Fibroblast of lung (primary cell): ENCODE measurements around the gene PRDM11.

Experiments used
- CTCF ChIP-seq, 2 donors: IDR thresholded peaks in 1 of 2; conservative IDR thresholded peaks in 1 of 2; 1 replicate in 1 of 2; 2 replicates in 1 of 2; pipeline ENCODE4 v1.5.1; 2011 to 2012; ENCODE audit warnings: low read length in 2 of 2, control low read depth in 1 of 2, inconsistent platforms in 1 of 2, low read depth in 1 of 2, mild to moderate bottlenecking in 1 of 2
- EZH2 ChIP-seq: IDR thresholded peaks from 2 replicates; pipeline ENCODE4 v1.5.1; 2012; ENCODE audit warnings: low read length, control low read depth, mild to moderate bottlenecking; ENCODE audit errors: missing control alignments

DNA sequence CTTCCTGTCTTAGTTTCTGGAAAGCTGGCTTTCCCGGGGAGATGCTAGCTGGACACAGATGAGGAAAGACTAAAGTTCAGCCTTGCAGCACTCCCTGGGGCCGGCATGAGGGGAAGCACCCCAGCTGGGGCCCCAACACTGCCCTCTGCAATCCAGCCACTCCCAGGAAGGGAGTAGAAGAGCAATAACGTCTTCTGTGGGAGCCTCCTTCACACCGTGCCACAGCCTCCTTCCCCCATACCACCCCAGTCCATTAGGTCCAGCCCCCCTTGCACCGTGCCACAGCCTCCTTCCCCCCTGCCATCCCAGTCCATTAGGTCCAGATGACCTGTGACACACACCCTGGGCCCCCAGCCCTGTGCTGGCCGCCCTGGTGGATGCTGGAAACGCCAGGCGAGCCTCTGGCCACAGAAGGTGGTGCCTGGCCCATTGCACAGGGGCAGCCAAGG is 44.1 kb upstream of the PRDM11 start:
- no peak for TF ChIP-seq CTCF (conservative IDR thresholded peaks at IDR 0.05 in 1 of 2, IDR thresholded peaks at IDR 0.05 in 1 of 2; ENCODE audit: low read depth in 1 of 2, low read length in 2 of 2)
- TF ChIP-seq EZH2, result no peak
